GM12878 (cell line): ENCODE data around the gene A1BG. TPM values are rescaled to one million over a fixed set of nuclear protein-coding genes. Genes with fewer than 3 reads are reported as not detected.

Experiments
- ATAC-seq: fragments of 200-7000 bp; cut with Tn5 transposase; 3 replicates; pipeline ENCODE4 v1.9.1; 2020; ENCODE audit warnings: mild to moderate bottlenecking, moderate library complexity
- BruUV-seq: library from RNA; stranded (reverse); fragments of 400-500 nt; replicated peaks from 2 replicates; lab custom pipeline; 2021; lab: Mats Ljungman, UMichigan
- CTCF ChIA-PET: fragments of 300-600 bp; sonication (Branson Sonifier 250); formaldehyde crosslinking; extraction: SDS; loops from one replicate; lab custom pipeline; 2021; ENCODE audit warnings: inconsistent platforms; lab: Yijun Ruan, JAX
- POLR2A ChIA-PET: fragments of 350-600 bp; formaldehyde crosslinking; extraction: SDS; loops from one replicate; lab custom pipeline; 2021; ENCODE audit warnings: inconsistent platforms; lab: Charles Lee
- RAD21 ChIA-PET: fragments of 300-600 bp; sonication (Branson Sonifier 250); formaldehyde crosslinking; loops from one replicate; lab custom pipeline; 2023; ENCODE audit warnings: antibody characterized with exemption; ENCODE audit not compliant: unreplicated experiment; lab: Charles Lee
- SMC1A ChIA-PET: fragments of 300-600 bp; sonication (Branson Sonifier 250); formaldehyde crosslinking; loops from one replicate; lab custom pipeline; 2023; ENCODE audit not compliant: unreplicated experiment, uncharacterized antibody; lab: Charles Lee
- DNase-seq: peaks from one replicate; pipeline ENCODE4 v3.0.0-alpha.2; 2011; ENCODE audit warnings: low read depth, low spot score
- FAIRE-seq: peaks from 3 replicates; lab custom pipeline; 2011; peaks lifted over from hg19 to GRCh38; lab: Jason Lieb, UNC
- H2AFZ ChIP-seq: 2 replicates; pipeline ENCODE4 v1.6.0; 2011; ENCODE audit warnings: low read depth, low read length, control low read depth; ENCODE audit not compliant: control insufficient read depth
- H3K27ac ChIP-seq: 2 replicates; pipeline ENCODE4 v1.5.1; 2011; ENCODE audit warnings: control low read depth; ENCODE audit not compliant: control insufficient read depth, insufficient read depth
- H3K27me3 ChIP-seq, 2 experiments: replicated peaks in 1 of 2; 2 replicates each; pipeline versions ENCODE4 v1.6.0 to v1.6.1; 2011; ENCODE audit warnings: low read length in 1 of 2; ENCODE audit not compliant: control insufficient read depth in 2 of 2, insufficient read depth in 2 of 2
- H3K36me3 ChIP-seq, 2 experiments: 2 replicates each; pipeline ENCODE4 v1.5.1; 2011; ENCODE audit warnings: low read length in 1 of 2; ENCODE audit not compliant: control insufficient read depth in 2 of 2, insufficient read depth in 2 of 2
- H3K4me1 ChIP-seq: 2 replicates; pipeline ENCODE4 v1.6.1; 2011; ENCODE audit warnings: mild to moderate bottlenecking, low read length, moderate library complexity, mixed read lengths; ENCODE audit not compliant: control insufficient read depth, insufficient read depth
- H3K4me2 ChIP-seq: 2 replicates; pipeline ENCODE4 v1.6.0; 2011; ENCODE audit warnings: control low read depth; ENCODE audit not compliant: control insufficient read depth, insufficient read depth
- H3K4me3 ChIP-seq: fragments of 200-600 bp; sonication (generic); 2 replicates; pipeline ENCODE4 v1.5.1; 2016
- H3K79me2 ChIP-seq: 2 replicates; pipeline ENCODE4 v1.6.0; 2011; ENCODE audit warnings: low read length; ENCODE audit not compliant: control insufficient read depth, insufficient read depth
- H3K9ac ChIP-seq: 2 replicates; pipeline ENCODE4 v1.8.0; 2011; ENCODE audit warnings: low read length, control low read depth, mixed read lengths; ENCODE audit not compliant: control insufficient read depth, insufficient read depth
- H3K9me3 ChIP-seq: replicated peaks from 3 replicates; pipeline ENCODE4 v1.5.1; 2011; ENCODE audit warnings: mild to moderate bottlenecking, low read length; ENCODE audit not compliant: control insufficient read depth, insufficient read depth
- H4K20me1 ChIP-seq: 2 replicates; pipeline ENCODE4 v1.6.0; 2011; ENCODE audit not compliant: control insufficient read depth, insufficient read depth
- BRCA1 ChIP-seq: IDR thresholded peaks from 2 replicates; pipeline ENCODE4 v1.6.1; 2011; ENCODE audit warnings: low read depth, low read length, improper control_type of control experiment
- JUNB ChIP-seq: IDR thresholded peaks from 2 replicates; pipeline ENCODE4 v1.6.1; 2016; ENCODE audit warnings: antibody characterized with exemption, mild to moderate bottlenecking
- MTA2 ChIP-seq: fragments of 450-650 bp; IDR thresholded peaks from 2 replicates; pipeline ENCODE4 v1.6.1; 2016; ENCODE audit warnings: low read depth, mild to moderate bottlenecking, moderate library complexity
- MYC ChIP-seq: IDR thresholded peaks from 2 replicates; pipeline ENCODE4 v1.6.1; 2011; ENCODE audit warnings: mild to moderate bottlenecking, low read length, moderate library complexity, inconsistent platforms; ENCODE audit not compliant: insufficient read depth, insufficient replicate concordance, insufficient read length, severe bottlenecking
- NFYA ChIP-seq: IDR thresholded peaks from 2 replicates; pipeline ENCODE4 v1.6.1; 2011; ENCODE audit warnings: low read depth, mild to moderate bottlenecking, low read length, improper control_type of control experiment, borderline replicate concordance
- NR2C1 ChIP-seq: fragments of 450-650 bp; IDR thresholded peaks from 2 replicates; pipeline ENCODE4 v1.6.1; 2017; ENCODE audit warnings: antibody characterized with exemption, mild to moderate bottlenecking, moderate library complexity
- POLR2A ChIP-seq: IDR thresholded peaks from 2 replicates; pipeline ENCODE4 v1.6.1; 2011; ENCODE audit warnings: low read depth, mild to moderate bottlenecking, low read length
- RUNX3 ChIP-seq: IDR thresholded peaks from 2 replicates; pipeline ENCODE4 v1.6.1; 2012; ENCODE audit warnings: low read length, inconsistent platforms
- STAT1 ChIP-seq: fragments of 450-650 bp; conservative IDR thresholded peaks from 2 replicates; pipeline ENCODE4 v1.6.1; 2014; ENCODE audit warnings: antibody characterized with exemption, mild to moderate bottlenecking
- ZNF24 ChIP-seq: fragments of 450-650 bp; IDR thresholded peaks from 2 replicates; pipeline ENCODE4 v1.6.1; 2017; ENCODE audit warnings: antibody characterized with exemption, mild to moderate bottlenecking
- WGBS: methylation state at CpG from one replicate; pipeline ENCODE4 v1.1.6; 2016; ENCODE audit warnings: low lambda C conversion rate; ENCODE audit not compliant: insufficient replicate concordance, insufficient coverage; ENCODE audit errors: missing lambda C conversion rate; 5-methylcytosine and 5-hydroxymethylcytosine counted together
- in situ Hi-C: fragments of 300-500 bp; cut with MboI; formaldehyde crosslinking; loops from 9 replicates; pipeline ENCODE4 v1.14.3; 2018; ENCODE audit warnings: mixed read lengths
- intact Hi-C: fragments of 100-400 bp; cut with micrococcal nuclease; formaldehyde crosslinking; loops from one replicate; pipeline ENCODE4 v1.14.2; 2022; ENCODE audit not compliant: unreplicated experiment
- polyA plus RNA-seq, 11 experiments: library from polyadenylated mRNA; depleted of rRNA in 4 of 11; unstranded in 6 of 11; stranded (reverse) in 5 of 11; fragments of >200 nt; fragmentation: Nextera tagmentation in 4 of 11; fragmentation: Illumina TruSeq in 1 of 11; extraction: Ambion mirVana in 4 of 11; extraction: Trizol in 1 of 11; gene quantifications; 1 replicate in 1 of 11; 2 replicates in 10 of 11; pipeline versions ENCODE4 v1.2.1 to v1.2.3, GENCODE V29; 2011 to 2016; ENCODE audit warnings: inconsistent platforms in 2 of 11, missing spikeins in 2 of 11, low read depth in 1 of 11
- total RNA-seq, 4 experiments: library from RNA; depleted of rRNA in 3 of 4; stranded (reverse); fragments of >200 nt in 3 of 4; fragmentation: Illumina TruSeq in 1 of 4; extraction: Trizol in 1 of 4; gene quantifications; 2 replicates each; pipeline versions ENCODE4 v1.2.1 to v1.2.3, GENCODE V29; 2013 to 2021
- TF ChIP-seq, protein P1 (sequence below): IDR thresholded peaks from 2 replicates; pipeline ENCODE4 v1.6.1; 2011; ENCODE audit warnings: low read depth, mild to moderate bottlenecking, low read length, moderate library complexity, borderline replicate concordance; ENCODE audit errors: extremely low read depth
- TF ChIP-seq, protein P2 (sequence below): fragments of 150-350 bp; IDR thresholded peaks from 2 replicates; pipeline ENCODE4 v1.6.1; 2016; ENCODE audit warnings: low read depth, low read length
- TF ChIP-seq, protein P3 (sequence below): IDR thresholded peaks from 2 replicates; pipeline ENCODE4 v1.6.1; 2012; ENCODE audit warnings: improper control_type of control experiment, low read depth, low read length; ENCODE audit not compliant: insufficient replicate concordance

Gene A1BG
- total and polyA plus RNA-seq, 10 of the 15 experiments (the other 5 are each of a cell fraction or from before 2014, with no cell fraction given), result 0.34 to 29.6 (median 11.8) TPM

DNA sequence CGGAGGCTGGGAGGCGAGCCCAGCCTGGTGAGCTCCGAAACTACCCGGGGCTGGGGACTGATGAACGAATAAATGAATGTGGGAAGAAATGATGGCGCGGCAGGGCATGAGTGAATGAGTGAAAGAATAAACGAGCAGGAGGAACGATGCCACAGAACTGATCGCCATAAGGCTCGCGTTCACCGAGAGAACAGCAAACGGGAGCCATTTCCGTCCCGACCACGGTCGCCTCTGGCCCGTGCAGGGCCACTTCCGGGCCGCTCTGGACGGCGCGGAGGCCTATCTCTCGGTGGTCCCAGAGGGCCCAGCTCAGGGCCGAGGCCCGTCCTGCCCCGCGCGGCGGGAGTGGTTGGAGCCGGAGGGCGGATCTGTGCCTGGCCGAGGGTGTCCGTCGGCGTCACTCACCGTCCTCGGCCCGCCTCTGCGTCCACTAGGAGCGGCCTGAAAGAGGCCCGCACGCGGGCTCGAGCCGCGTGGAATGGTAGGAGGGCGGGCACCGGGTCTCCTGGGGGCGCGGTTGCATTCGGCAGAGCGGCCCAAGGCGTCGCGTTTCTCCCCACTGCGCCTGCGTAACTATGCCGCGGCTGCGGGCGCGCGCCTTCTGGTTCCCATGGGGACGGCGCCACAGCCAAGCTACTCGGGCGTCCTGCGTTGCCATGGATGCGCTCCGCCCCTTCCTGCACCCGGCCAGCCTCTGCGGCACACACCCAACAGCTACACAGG lies 9.1 kb upstream of the A1BG start, which contains the start of gene ZNF497:
Gene ZNF497 (minus strand): TSS at position 480 of the 723 bp plus-strand sequence. CDS start 5,116 bp downstream, outside the sequence.
- SMC1A ChIA-PET, result interaction anchor here (0.5 to 2.6 kb wide), 12 partner anchors 11 to 790 kb away, joined by 3 to 17 read pairs (median 4); partner anchors contain the start of genes CHMP2A, ZNF544, ZNF837 and ZSCAN22
- under 1% methylated on average over 71 of the region's 74 CpGs for WGBS
- peak; percentile 91 for TF ChIP-seq ZNF24
- peak; percentile 81 for TF ChIP-seq MYC
- TF ChIP-seq STAT1, result peak; percentile 79; the same call in 1 of the 2 replicates
- peak; percentile 58 for TF ChIP-seq RUNX3
- peak; percentile 70 for TF ChIP-seq NR2C1
- TF ChIP-seq, protein P1, sequence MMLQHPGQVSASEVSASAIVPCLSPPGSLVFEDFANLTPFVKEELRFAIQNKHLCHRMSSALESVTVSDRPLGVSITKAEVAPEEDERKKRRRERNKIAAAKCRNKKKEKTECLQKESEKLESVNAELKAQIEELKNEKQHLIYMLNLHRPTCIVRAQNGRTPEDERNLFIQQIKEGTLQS, result no peak
- TF ChIP-seq BRCA1, result 0 out of 2 replicates have a peak, but pooled peaks have one; percentile 4
- TF ChIP-seq POLR2A, result peak; percentile 78
- TF ChIP-seq, protein P2, sequence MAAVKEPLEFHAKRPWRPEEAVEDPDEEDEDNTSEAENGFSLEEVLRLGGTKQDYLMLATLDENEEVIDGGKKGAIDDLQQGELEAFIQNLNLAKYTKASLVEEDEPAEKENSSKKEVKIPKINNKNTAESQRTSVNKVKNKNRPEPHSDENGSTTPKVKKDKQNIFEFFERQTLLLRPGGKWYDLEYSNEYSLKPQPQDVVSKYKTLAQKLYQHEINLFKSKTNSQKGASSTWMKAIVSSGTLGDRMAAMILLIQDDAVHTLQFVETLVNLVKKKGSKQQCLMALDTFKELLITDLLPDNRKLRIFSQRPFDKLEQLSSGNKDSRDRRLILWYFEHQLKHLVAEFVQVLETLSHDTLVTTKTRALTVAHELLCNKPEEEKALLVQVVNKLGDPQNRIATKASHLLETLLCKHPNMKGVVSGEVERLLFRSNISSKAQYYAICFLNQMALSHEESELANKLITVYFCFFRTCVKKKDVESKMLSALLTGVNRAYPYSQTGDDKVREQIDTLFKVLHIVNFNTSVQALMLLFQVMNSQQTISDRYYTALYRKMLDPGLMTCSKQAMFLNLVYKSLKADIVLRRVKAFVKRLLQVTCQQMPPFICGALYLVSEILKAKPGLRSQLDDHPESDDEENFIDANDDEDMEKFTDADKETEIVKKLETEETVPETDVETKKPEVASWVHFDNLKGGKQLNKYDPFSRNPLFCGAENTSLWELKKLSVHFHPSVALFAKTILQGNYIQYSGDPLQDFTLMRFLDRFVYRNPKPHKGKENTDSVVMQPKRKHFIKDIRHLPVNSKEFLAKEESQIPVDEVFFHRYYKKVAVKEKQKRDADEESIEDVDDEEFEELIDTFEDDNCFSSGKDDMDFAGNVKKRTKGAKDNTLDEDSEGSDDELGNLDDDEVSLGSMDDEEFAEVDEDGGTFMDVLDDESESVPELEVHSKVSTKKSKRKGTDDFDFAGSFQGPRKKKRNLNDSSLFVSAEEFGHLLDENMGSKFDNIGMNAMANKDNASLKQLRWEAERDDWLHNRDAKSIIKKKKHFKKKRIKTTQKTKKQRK, result no peak
- no peak for TF ChIP-seq MTA2
- TF ChIP-seq NFYA, result no peak
- no peak for TF ChIP-seq JUNB
- TF ChIP-seq, protein P3, sequence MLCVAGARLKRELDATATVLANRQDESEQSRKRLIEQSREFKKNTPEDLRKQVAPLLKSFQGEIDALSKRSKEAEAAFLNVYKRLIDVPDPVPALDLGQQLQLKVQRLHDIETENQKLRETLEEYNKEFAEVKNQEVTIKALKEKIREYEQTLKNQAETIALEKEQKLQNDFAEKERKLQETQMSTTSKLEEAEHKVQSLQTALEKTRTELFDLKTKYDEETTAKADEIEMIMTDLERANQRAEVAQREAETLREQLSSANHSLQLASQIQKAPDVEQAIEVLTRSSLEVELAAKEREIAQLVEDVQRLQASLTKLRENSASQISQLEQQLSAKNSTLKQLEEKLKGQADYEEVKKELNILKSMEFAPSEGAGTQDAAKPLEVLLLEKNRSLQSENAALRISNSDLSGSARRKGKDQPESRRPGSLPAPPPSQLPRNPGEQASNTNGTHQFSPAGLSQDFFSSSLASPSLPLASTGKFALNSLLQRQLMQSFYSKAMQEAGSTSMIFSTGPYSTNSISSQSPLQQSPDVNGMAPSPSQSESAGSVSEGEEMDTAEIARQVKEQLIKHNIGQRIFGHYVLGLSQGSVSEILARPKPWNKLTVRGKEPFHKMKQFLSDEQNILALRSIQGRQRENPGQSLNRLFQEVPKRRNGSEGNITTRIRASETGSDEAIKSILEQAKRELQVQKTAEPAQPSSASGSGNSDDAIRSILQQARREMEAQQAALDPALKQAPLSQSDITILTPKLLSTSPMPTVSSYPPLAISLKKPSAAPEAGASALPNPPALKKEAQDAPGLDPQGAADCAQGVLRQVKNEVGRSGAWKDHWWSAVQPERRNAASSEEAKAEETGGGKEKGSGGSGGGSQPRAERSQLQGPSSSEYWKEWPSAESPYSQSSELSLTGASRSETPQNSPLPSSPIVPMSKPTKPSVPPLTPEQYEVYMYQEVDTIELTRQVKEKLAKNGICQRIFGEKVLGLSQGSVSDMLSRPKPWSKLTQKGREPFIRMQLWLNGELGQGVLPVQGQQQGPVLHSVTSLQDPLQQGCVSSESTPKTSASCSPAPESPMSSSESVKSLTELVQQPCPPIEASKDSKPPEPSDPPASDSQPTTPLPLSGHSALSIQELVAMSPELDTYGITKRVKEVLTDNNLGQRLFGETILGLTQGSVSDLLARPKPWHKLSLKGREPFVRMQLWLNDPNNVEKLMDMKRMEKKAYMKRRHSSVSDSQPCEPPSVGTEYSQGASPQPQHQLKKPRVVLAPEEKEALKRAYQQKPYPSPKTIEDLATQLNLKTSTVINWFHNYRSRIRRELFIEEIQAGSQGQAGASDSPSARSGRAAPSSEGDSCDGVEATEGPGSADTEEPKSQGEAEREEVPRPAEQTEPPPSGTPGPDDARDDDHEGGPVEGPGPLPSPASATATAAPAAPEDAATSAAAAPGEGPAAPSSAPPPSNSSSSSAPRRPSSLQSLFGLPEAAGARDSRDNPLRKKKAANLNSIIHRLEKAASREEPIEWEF, result no peak

More for the DNA sequence above, 9.1 kb upstream of the A1BG start, which contains the start of gene ZNF497:
- Histone ChIP-seq H3K9me3 (no peaks in the 10 kb centered on the region), H3K79me2 (no peaks in the 10 kb centered on the region), H3K4me3 (peak within 1 kb of the TSS; percentile 79), H3K4me1 (peaks cover 14% of the 10 kb centered on the region), H2AFZ (peak within 1 kb of the TSS; percentile 97), H3K4me2 (peak within 1 kb of the TSS; percentile 85), H3K27ac (peak within 1 kb of the TSS; percentile 86), H3K27me3 (no peaks in the 10 kb centered on the region), H3K9ac (peak within 1 kb of the TSS; percentile 89), H4K20me1 (no peaks in the 10 kb centered on the region), H3K36me3 (no peaks in the 10 kb centered on the region)
- CTCF ChIA-PET, result interaction anchor here (1.0 to 2.2 kb wide), 6 partner anchors 14 to 179 kb away, joined by 4 to 13 read pairs (median 6); partner anchors contain the start of genes ZBTB45, ZNF274 and ZNF837
- in situ Hi-C loops (no loop called here), intact Hi-C loops (loop anchor here (1.0 to 2.0 kb wide), 2 partner anchors 18 to 35 kb away; partner anchors contain the start of gene ZNF837)
- RAD21 ChIA-PET, result interaction anchor here (0.5 to 2.3 kb wide), 17 partner anchors 14 to 157 kb away, joined by 3 to 18 read pairs (median 4); partner anchors contain the start of genes ZBTB45, ZNF324B, ZNF544 and ZNF584
- ATAC-seq, result peak; percentile 95
- BruUV-seq, result TSS peak; percentile 88
- peak; percentile 97 for FAIRE-seq
- POLR2A ChIA-PET, result interaction anchor here (0.5 to 3.2 kb wide), 14 partner anchors 11 to 199 kb away, joined by 3 to 37 read pairs (median 5); partner anchors contain the start of genes TRIM28, ZNF446, ZNF837 and ZSCAN22
- peak; percentile 86 for DNase-seq
